GM19438 (cell line): ENCODE measurements around the gene AP5B1.
"Not testable (repeated sequence)": the region's sequence is repeated elsewhere in the genome, so short reads cannot be mapped to it uniquely, and the experiment has no call there.

Source experiments
- ATAC-seq: cut with Tn5 transposase; IDR thresholded peaks from one replicate; pipeline ENCODE4 v1.9.1; 2021; ENCODE audit warnings: low read depth; ENCODE audit not compliant: unreplicated experiment

AP5B1 gene

DNA sequence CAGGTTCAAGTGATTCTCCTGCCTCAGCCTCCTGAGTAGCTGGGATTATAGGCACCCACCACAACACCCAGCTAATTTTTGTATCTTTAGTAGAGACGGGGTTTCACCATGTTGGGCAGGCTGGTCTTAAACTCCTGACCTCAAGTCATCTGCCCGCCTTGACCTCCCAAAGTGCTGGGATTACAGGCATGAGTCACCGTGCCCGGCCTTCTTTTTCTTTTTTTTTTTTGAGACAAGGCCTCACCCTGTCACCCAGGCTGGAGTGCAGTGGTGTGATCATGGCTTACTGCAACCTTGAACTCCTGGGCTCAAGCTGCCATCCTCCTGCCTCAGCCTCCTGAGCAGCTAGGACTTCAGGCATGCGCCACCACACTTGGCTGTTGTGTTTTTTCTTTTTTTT, 13.0 kb downstream of the AP5B1 start:
- not testable (repeated sequence) for ATAC-seq

DNA sequence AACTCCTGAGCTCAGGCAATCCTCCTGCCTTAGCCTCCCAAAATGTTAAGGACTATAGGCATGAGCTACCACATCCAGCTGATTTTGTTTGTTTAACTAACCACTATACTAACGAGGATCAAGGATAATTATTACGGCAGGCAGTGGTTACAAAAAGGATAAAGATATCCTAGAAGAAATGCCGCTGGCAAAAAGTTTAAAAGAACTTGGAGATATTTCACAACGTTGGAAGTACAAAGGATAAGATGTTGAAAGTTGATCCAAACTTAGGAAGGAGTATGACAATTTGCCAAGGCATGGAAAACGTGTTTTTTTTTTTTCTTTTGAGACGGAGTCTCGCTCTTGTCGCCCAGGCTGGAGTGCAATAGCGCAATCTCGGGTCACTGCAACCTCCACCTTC, 13.4 kb downstream of the AP5B1 start:
- ATAC-seq, result no peak

DNA sequence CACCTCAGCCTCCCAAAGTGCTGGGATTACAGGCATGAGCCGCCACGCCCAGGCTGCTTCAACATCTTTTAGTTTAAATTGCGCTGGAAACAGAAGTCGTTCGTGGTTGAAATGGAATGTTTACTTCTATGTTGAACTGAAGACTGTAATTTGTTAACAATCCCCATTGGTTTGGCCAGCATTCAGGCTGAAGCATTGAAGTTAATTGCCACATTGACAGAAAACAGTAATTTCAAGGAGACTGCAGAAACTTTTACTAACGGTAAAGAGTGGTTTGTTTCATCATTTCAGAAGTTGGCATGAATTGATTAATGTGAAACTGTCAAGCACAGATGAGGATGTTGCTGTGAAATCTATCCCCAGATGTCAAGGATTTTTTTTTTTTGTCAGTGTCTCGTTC, 14.2 kb downstream of the AP5B1 start:
- ATAC-seq, result no peak

- ATAC-seq, result no peak
These were observed 16.3 kb downstream of the AP5B1 start for GRCh38 chr11:65764434-65764833.

DNA sequence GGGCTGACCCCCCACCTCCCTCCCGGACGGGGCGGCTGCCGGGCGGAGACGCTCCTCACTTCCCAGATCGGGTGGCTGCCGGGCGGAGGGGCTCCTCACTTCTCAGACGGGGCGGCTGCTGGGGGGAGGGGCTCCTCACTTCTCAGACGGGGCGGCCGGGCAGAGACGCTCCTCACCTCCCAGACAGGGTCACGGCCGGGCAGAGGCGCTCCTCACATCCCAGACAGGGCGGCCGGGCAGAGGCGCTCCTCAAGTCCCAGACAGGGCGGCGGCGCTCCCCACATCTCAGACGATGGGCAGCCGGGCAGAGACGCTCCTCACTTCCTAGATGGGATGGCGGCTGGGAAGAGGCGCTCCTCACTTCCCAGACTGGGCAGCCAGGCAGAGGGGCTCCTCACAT, 18.0 kb downstream of the AP5B1 start:
- not testable (repeated sequence) for ATAC-seq

- ATAC-seq, result not testable (repeated sequence)
These were observed 18.6 kb downstream of the AP5B1 start for GRCh38 chr11:65762169-65762568.

GRCh38 chr11:65745049-65745448, 35.7 kb downstream of the AP5B1 start:
- ATAC-seq, result no peak

- ATAC-seq, result no peak
These were observed 36.1 kb downstream of the AP5B1 start for GRCh38 chr11:65744699-65745042.

DNA sequence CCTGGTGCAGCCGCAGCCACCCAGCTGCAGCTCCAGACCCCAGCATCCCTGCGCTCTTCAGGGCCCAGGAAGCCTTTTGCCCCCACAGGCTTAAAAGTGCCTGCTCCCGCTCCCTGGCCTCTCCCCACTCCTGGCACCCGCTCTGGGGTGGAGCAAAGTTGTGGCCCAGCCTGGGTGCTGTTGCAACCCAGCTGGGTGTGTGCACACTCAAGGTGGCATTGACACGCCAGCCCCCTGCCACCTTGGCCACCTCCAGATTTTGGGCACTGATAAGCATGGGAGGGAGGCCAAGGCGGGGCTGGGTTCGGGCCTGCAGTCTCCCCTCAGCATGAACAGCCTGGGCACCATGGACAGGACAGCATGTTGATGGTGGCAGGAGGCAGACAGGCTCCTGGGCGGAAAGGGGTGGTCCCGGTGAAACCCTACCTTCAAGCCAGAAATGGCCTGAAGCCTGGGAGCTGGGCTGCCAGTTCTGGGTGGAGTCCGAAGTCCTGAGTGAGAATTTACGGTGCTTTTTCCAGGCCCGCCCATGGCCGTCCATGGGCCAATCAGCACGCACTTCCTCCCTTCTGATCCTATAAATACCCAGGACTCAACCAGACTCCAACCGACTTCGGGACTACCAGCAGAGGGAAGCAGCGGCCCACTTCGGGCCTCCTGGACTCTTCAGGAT, 36.6 kb downstream of the AP5B1 start:
- ATAC-seq, result no peak

DNA sequence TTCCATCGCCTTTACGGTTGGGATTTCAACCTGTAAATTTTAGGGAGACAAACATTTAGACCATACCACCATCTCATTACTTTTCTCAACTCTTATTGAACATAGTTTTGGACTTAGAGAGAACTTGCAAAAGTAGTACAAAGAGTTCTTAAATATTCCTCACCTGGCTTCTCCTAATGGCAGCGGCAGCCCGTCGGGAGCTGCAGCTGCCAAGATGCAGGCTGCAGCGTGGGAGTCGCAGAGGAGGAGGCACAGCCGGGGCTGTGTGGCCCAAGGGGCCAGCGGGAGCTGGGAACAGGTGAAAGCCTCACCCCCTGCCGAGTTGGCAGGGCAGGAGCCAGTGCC, 37.1 kb downstream of the AP5B1 start:
- ATAC-seq, result no peak

GRCh38 chr11:65742353-65742752, 38.4 kb downstream of the AP5B1 start:
- ATAC-seq, result no peak

- no peak for ATAC-seq
These were observed 39.6 kb downstream of the AP5B1 start for GRCh38 chr11:65741185-65741584.

- no peak for ATAC-seq
These were observed 41.8 kb downstream of the AP5B1 start for GRCh38 chr11:65739022-65739421.

DNA sequence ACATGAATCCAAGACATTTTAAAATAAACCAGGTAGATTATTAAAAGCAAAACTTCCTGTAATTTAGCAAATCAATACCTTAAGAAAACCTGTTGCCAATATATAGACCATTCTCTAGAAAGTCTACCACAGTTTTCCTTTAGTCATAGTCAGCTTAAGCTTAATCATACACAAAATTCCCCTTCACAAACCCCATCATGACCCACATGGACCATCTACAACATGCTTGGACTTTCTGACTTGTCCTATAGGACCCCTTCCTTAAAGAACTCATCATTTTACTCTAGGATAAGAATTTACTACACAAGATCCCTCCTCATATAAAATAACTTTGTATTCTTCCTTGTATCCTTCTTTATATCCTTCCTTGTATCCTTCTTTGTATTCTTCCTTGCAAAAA, 44.0 kb downstream of the AP5B1 start:
- ATAC-seq, result no peak

DNA sequence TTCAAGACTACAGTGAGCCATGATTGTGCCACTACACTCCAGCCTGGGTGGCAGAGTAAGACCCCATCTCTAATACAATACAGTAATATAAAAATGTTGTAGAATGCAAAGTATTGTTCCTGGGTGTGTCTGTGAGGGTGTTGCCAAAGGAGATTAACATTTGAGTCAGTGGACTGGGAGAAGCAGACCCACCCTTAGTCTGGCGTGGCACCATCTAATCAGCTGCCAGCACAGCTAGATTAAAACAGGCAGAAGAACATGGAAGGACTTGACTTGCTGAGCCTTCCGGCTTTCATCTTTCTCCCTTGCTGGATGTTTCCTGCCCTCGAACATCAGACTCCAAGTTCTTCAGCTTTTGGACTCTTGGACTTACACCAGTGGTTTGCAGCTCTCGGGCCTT, 45.7 kb downstream of the AP5B1 start:
- ATAC-seq, result not testable (repeated sequence)

DNA sequence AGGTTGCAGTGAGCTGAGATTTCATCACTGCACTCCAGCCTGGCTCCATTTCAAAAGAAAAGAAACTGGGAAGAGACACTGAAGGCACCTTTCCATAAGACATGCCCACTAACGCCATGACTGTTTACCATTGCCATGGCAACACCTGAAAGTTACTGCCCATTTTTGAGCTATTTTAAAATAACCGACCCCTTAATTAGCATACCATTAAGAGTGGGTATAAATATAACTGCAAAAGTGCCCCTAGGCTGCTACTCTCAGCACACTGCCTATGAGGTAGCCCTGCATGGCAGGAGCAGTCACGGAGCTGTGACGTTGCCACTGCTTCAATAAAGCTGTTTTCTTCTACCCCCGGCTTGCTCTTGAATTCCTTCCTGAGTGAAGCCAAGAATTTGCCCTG, 50.3 kb downstream of the AP5B1 start:
- no peak for ATAC-seq

DNA sequence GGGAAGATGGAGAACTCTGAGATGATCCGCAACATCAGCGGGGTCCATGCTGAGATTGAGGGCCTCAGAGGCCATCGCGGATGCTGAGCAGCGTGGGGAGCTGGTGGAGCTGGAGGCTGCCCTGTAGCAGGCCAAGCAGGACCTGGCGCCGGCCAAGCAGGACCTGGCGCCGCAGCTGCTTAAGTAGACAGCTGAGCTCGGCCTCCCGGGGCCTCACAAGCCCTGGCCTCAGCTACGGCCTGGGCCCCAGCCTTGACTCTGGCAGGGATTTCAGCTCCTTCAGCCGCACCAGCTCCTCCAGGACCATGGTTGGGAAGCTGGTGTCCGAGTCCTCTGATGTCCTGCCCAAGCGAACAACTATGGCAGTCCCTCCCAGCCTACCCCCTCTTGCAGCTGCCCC, 52.9 kb downstream of the AP5B1 start:
- ATAC-seq, result no peak

DNA sequence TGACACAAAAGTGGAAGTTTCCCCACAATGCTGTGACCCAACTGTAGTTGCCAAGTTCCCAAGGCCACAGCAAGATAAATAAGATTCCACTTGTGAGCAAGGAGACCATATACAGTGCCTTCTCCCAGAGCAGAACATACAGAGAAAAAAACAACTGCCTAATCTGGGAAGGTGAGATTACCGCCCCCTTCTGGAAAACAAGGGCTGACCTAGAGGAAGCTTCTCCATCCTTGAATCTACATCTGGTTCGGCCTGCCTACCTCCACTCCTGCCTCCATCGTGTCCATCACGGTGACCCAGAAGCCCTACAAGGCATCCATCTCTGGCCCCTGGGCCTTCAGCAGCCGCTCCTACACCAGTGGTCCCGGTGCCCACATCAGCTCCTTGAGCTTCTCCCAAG, 54.1 kb downstream of the AP5B1 start:
- no peak for ATAC-seq
